GM12864 (cell line): ENCODE data around the gene FGD3.

Source experiments
- DNase-seq: peaks from one replicate; pipeline ENCODE4 v3.0.0-alpha.2; 2011; ENCODE audit warnings: low read depth
- H3K4me3 ChIP-seq: 2 replicates; pipeline ENCODE4 v1.5.1; 2011; ENCODE audit warnings: mild to moderate bottlenecking, low read depth, low read length, control low read depth
- TF ChIP-seq, protein P1 (sequence below): IDR thresholded peaks from 2 replicates; pipeline ENCODE4 v1.5.1; 2011; ENCODE audit warnings: low read depth, mild to moderate bottlenecking, moderate library complexity, low read length, control low read depth, inconsistent platforms; ENCODE audit errors: missing control alignments

Gene FGD3

DNA sequence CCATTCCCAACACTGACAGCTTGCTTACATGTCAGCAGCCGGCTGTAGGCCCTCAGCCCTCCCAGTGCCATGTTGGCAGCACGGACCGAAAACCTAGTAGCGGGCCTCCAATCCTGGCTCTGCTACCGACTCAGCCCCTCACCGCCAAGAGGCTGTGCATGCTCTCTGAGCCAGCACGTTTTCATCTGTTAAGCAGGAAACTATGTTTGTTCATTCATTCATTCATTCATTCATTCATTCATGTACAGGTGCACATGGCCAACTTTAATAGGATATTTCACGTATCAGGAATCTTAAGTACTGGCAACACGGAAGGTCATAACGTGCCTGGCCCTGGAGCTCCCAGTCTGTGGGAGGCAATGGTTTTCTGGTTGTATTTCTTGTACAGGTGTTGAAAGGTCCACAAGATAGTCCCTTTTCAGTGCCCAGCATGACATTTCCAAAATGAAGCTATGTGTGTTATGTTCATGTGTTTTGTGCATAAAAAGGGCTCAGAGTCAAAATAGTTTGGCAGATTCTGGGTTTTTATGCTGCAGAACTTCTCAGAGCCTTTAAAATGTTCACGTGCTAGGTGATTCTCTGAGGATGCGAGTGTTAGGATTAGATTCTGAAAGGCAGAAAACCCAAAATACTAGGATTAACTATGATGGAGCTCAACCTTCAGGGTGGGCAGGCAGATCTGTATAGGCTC is 128.9 kb downstream of the FGD3 start:
- TF ChIP-seq, protein P1, sequence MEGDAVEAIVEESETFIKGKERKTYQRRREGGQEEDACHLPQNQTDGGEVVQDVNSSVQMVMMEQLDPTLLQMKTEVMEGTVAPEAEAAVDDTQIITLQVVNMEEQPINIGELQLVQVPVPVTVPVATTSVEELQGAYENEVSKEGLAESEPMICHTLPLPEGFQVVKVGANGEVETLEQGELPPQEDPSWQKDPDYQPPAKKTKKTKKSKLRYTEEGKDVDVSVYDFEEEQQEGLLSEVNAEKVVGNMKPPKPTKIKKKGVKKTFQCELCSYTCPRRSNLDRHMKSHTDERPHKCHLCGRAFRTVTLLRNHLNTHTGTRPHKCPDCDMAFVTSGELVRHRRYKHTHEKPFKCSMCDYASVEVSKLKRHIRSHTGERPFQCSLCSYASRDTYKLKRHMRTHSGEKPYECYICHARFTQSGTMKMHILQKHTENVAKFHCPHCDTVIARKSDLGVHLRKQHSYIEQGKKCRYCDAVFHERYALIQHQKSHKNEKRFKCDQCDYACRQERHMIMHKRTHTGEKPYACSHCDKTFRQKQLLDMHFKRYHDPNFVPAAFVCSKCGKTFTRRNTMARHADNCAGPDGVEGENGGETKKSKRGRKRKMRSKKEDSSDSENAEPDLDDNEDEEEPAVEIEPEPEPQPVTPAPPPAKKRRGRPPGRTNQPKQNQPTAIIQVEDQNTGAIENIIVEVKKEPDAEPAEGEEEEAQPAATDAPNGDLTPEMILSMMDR = no peak
- no peak for DNase-seq
- H3K4me3 ChIP-seq = no peak overlapping the region

DNA sequence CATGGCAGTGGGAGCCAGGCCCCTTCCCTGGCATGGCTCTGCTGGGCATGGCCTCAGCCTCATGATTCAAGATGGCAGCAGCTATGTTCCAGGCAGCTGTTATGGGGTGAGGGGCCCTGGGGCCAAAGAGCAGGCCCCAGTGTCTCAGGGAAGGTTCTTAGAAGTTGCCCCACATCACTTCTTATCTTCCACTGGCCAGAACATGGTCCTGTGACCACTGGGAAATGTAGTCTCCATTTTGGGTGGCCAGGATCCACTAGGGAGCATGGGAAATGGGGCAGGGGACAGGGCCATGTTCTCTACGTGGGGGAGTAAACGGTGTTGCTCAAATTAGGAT is 129.4 kb downstream of the FGD3 start:
- DNase-seq = no peak
- H3K4me3 ChIP-seq = no peak overlapping the region
- TF ChIP-seq, protein P1 = no peak

DNA sequence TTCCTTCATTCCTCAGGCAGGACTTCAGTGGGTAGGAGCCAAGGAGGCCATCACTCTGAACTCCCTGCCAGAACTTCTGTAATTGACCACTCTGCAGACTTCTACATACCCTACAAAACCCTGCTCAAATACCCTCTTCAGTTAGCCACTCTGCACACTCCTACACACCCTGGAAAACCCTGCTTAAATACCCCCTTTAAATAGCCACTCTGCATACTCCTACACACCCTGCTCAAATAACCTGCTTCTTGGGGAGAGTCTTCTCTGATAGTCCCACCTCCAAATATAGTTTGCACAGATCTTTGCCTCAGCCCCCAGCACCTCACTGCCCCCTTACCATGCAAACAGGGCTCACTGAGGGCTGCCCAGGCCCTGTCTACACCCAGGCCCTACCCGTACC is 130.0 kb downstream of the FGD3 start:
- TF ChIP-seq, protein P1 = no peak
- no peak for DNase-seq
- no peak overlapping the region for H3K4me3 ChIP-seq

DNA sequence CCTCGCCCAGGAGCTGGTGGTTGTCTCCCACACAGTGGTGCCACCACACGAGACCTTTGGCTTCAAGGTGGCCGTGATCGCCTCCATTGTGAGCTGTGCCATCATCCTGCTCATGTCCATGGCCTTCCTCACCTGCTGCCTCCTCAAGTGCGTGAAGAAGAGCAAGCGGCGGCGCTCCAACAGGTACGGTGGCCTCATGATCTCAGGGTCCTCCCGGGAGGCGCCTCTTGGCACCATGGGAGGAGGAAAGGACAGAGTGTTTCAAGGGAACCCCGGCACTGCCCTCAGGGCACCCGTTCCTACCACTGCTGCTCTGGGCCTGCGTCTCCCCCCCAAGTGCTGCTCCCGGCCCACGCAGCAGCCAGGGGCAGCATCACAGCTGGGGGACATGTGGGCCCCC is 130.5 kb downstream of the FGD3 start:
- no peak overlapping the region for H3K4me3 ChIP-seq
- TF ChIP-seq, protein P1 = no peak
- no peak for DNase-seq

DNA sequence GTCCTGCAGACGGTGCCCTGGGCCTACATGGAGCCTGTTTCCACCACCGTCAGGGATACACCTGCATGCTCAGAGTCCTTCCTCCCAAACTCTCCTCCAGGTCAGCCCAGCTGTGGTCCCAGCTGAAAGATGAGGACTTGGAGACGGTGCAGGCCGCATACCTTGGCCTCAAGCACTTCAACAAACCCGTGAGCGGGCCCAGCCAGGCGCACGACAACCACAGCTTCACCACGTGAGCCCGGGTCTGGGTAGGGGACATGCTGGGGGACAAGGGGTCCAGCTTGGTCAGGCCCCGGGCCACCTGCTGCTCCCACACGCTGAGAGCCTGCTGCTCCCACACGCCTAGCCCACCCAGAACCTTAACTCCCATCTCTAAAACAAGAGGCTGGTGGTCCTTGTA is 132.0 kb downstream of the FGD3 start:
- TF ChIP-seq, protein P1 = no peak
- no peak overlapping the region for H3K4me3 ChIP-seq
- no peak for DNase-seq

DNA sequence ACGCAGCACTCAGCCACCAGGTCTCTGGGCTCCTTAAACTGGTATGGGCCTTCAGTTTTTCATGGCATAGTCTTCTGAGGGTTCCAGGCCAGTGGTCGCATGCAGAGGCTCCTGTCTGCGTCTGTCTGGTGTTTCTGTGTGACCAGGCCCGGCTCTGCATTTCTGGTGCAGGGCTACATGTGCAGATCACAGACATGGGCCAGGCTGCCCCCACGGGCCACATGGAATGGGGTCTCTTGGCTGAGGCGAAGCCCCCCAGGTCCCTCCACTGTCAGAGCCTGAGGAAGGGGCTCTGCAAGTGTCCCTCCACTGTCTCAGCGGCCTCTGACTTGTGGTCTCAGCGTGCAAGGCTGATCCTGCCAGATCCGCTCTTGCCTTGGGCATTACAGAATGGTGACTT is 133.1 kb downstream of the FGD3 start:
- H3K4me3 ChIP-seq = no peak overlapping the region
- TF ChIP-seq, protein P1 = no peak
- no peak for DNase-seq

DNA sequence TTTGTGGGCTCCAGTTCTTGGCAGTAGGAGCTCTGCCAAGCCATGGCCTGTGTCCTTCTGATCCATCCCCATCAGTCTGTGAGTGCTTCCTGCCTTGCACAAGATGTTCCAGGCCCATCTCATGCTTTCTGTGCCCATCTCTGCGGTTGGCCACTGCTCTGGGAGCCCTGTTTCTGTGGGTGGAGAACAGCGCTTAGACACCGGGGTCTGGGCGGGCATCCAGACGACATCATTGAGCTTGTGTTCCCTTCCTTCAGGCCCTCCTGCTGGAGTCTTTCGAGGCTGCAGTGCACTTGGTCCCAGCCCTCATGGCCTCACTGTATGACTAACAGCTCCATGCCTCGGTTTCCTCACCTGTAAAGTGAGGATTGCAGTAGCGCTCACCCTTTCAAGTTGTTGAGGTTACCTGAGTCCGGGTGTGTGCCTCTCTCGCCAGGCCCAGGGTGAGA is 133.8 kb downstream of the FGD3 start:
- no peak overlapping the region for H3K4me3 ChIP-seq
- no peak for DNase-seq
- TF ChIP-seq, protein P1 = no peak
